ENCODE results near the gene MAP3K4. TPM values are rescaled to one million over a fixed set of nuclear protein-coding genes. Genes with fewer than 3 reads are reported as not detected.

The MAP3K4 gene
- polyA plus RNA-seq, 1 experiment = 12.7 TPM

- H3K27ac ChIP-seq (ENCODE audit: low read depth, low read length) = no peak overlapping the region
- H3K27me3 ChIP-seq (ENCODE audit: control insufficient read depth, insufficient read depth, low read length) = no peaks in the 10 kb centered on the region
- ChIA-PET CTCF (interaction anchor here (0.7 to 10.9 kb wide), 28 partner anchors 8 to 380 kb away, joined by 3 to 99 read pairs (median 4); no protein-coding TSS in a partner anchor), POLR2A (interaction anchor here (0.9 to 1.2 kb wide), 2 partner anchors 17 to 64 kb away, joined by 3 to 4 read pairs; no protein-coding TSS in a partner anchor)
- H3K9me3 ChIP-seq (ENCODE audit: control insufficient read depth, insufficient read depth, low read length) = no peaks in the 10 kb centered on the region; the same call in 1 of the 2 replicates
- DNase-seq (ENCODE audit: low read depth, low spot score) = no peak
- peak overlapping the region; percentile 84 for H3K4me3 ChIP-seq (ENCODE audit: low read depth, low read length)
- TF ChIP-seq CTCF (IDR thresholded peaks at IDR 0.05; ENCODE audit: low read depth, low read length) = no peak
Measured at GRCh38 chr6:160992980-160993314, 1.4 kb downstream of the MAP3K4 start.

GRCh38 chr6:160995271-160995670 lies 3.7 kb downstream of the MAP3K4 start:
- Histone ChIP-seq H3K27me3 (ENCODE audit: control insufficient read depth, insufficient read depth, low read length) (no peaks in the 10 kb centered on the region), H3K27ac (ENCODE audit: low read depth, low read length) (no peak overlapping the region), H3K4me3 (ENCODE audit: low read depth, low read length) (no peak overlapping the region), H3K9me3 (ENCODE audit: control insufficient read depth, insufficient read depth, low read length) (no peaks in the 10 kb centered on the region; the same call in 1 of the 2 replicates)
- POLR2A ChIA-PET = no interaction called here
- no peak for DNase-seq (ENCODE audit: low read depth, low spot score)
- CTCF ChIA-PET = interaction anchor here (0.9 to 10.9 kb wide), 2 partner anchors 65 to 378 kb away, joined by 3 to 99 read pairs; no protein-coding TSS in a partner anchor
- no peak for TF ChIP-seq CTCF (IDR thresholded peaks at IDR 0.05; ENCODE audit: low read depth, low read length)

- ChIA-PET POLR2A (no interaction called here), CTCF (interaction anchor here (0.9 to 10.9 kb wide), 3 partner anchors 65 to 377 kb away, joined by 3 to 99 read pairs (median 3); no protein-coding TSS in a partner anchor)
- no peak overlapping the region for H3K27ac ChIP-seq (ENCODE audit: low read depth, low read length)
Measured at GRCh38 chr6:160996131-160996601, 4.6 kb downstream of the MAP3K4 start.

GRCh38 chr6:160998217-160998616 lies 6.6 kb downstream of the MAP3K4 start:
- Histone ChIP-seq H3K9me3 (ENCODE audit: control insufficient read depth, insufficient read depth, low read length) (no peaks in the 10 kb centered on the region), H3K27ac (ENCODE audit: low read depth, low read length) (no peak overlapping the region), H3K27me3 (ENCODE audit: control insufficient read depth, insufficient read depth, low read length) (no peaks in the 10 kb centered on the region), H3K4me3 (ENCODE audit: low read depth, low read length) (no peak overlapping the region)
- CTCF ChIA-PET = interaction anchor here (1.4 to 10.9 kb wide), 3 partner anchors 66 to 375 kb away, joined by 4 to 99 read pairs (median 8); no protein-coding TSS in a partner anchor
- no peak for TF ChIP-seq CTCF (IDR thresholded peaks at IDR 0.05; ENCODE audit: low read depth, low read length)
- DNase-seq (ENCODE audit: low read depth, low spot score) = no peak
- POLR2A ChIA-PET = no interaction called here

More at GRCh38 chr6:160996131-160996601, 4.6 kb downstream of the MAP3K4 start:
- no peak for TF ChIP-seq CTCF (IDR thresholded peaks at IDR 0.05; ENCODE audit: low read depth, low read length)
- Histone ChIP-seq H3K9me3 (ENCODE audit: control insufficient read depth, insufficient read depth, low read length) (no peaks in the 10 kb centered on the region; the same call in 1 of the 2 replicates), H3K4me3 (ENCODE audit: low read depth, low read length) (no peak overlapping the region), H3K27me3 (ENCODE audit: control insufficient read depth, insufficient read depth, low read length) (no peaks in the 10 kb centered on the region)
- DNase-seq (ENCODE audit: low read depth, low spot score) = no peak

GRCh38 chr6:160998766-160999165 lies 7.2 kb downstream of the MAP3K4 start:
- no peak for DNase-seq (ENCODE audit: low read depth, low spot score)
- H3K9me3 ChIP-seq (ENCODE audit: control insufficient read depth, insufficient read depth, low read length) = no peaks in the 10 kb centered on the region
- TF ChIP-seq CTCF (IDR thresholded peaks at IDR 0.05; ENCODE audit: low read depth, low read length) = no peak
- no peak overlapping the region for H3K4me3 ChIP-seq (ENCODE audit: low read depth, low read length)
- ChIA-PET POLR2A (no interaction called here), CTCF (interaction anchor here (1.4 to 10.9 kb wide), 3 partner anchors 66 to 374 kb away, joined by 4 to 99 read pairs (median 8); no protein-coding TSS in a partner anchor)
- no peak overlapping the region for H3K27ac ChIP-seq (ENCODE audit: low read depth, low read length)
- no peaks in the 10 kb centered on the region for H3K27me3 ChIP-seq (ENCODE audit: control insufficient read depth, insufficient read depth, low read length)
